Sigmoid colon (tissue), 7 donors: ENCODE results near the gene EFNA5. TPM values are rescaled to one million over a fixed set of nuclear protein-coding genes. Genes with fewer than 3 reads are reported as not detected.

ENCODE experiments used
- DNase-seq: peaks from one replicate; pipeline ENCODE4 v3.0.0-alpha.2; 2019
- H3K27ac ChIP-seq, 4 donors: fragments of 200-600 bp; sonication (generic); one replicate each; pipeline ENCODE4 v1.5.1; 2016 to 2019; ENCODE audit warnings: mild to moderate bottlenecking in 1 of 4
- H3K27me3 ChIP-seq, 3 donors: fragments of 200-600 bp; sonication (generic); one replicate each; pipeline ENCODE4 v1.5.1; 2019; ENCODE audit warnings: mild to moderate bottlenecking in 1 of 3
- H3K36me3 ChIP-seq, 4 donors: fragments of 200-600 bp; sonication (generic); one replicate each; pipeline ENCODE4 v1.5.1; 2016 to 2019
- H3K4me1 ChIP-seq, 4 donors: fragments of 200-600 bp; sonication (generic); one replicate each; pipeline ENCODE4 v1.5.1; 2017 to 2019
- H3K4me3 ChIP-seq, 4 donors: fragments of 200-600 bp; sonication (generic); one replicate each; pipeline ENCODE4 v1.5.1; 2017 to 2019; ENCODE audit warnings: mild to moderate bottlenecking in 2 of 4, moderate library complexity in 1 of 4
- H3K9me3 ChIP-seq, 4 donors: fragments of 200-600 bp in 3 of 4; sonication (generic) in 3 of 4; one replicate each; pipeline versions ENCODE4 v1.5.1 to v1.6.1; 2013 to 2019
- EP300 ChIP-seq, 4 donors: sonication (generic); formaldehyde crosslinking; IDR thresholded peaks; one replicate each; pipeline ENCODE4 v1.6.1; 2017; ENCODE audit warnings: antibody characterized with exemption in 4 of 4
- POLR2A ChIP-seq, 2 donors: fragments of 450-650 bp; IDR thresholded peaks; one replicate each; pipeline ENCODE4 v1.6.1; 2016; ENCODE audit warnings: antibody characterized with exemption in 2 of 2, mild to moderate bottlenecking in 2 of 2, moderate library complexity in 2 of 2
- POLR2AphosphoS5 ChIP-seq, 4 donors: sonication (generic); formaldehyde crosslinking; IDR thresholded peaks; one replicate each; pipeline ENCODE4 v1.6.1; 2017; ENCODE audit warnings: antibody characterized with exemption in 4 of 4
- WGBS, 2 donors: extraction: QIAGEN DNeasy Blood & Tissue Kit; methylation state at CpG; one replicate each; pipeline ENCODE4 v1.1.7; 2013; 5-methylcytosine and 5-hydroxymethylcytosine counted together
- intact Hi-C: fragments of 100-400 bp; cut with DNase I; formaldehyde crosslinking; loops from one replicate; pipeline ENCODE4 v1.15.1; 2023
- polyA plus RNA-seq, 3 donors: library from polyadenylated mRNA; stranded (reverse); fragments of 200-250 nt; gene quantifications; one replicate each; pipeline ENCODE4 v1.2.3, GENCODE V29; 2013
- total RNA-seq, 4 donors: library from RNA; depleted of rRNA; stranded (reverse); fragments of >200 nt; gene quantifications; one replicate each; pipeline ENCODE4 v1.1.0, GENCODE V29; 2016
- TF ChIP-seq, protein P1 (sequence below), 4 experiments: fragments of 450-650 bp in 3 of 4; fragments of 200-600 bp in 1 of 4; IDR thresholded peaks; one replicate each; pipeline ENCODE4 v1.5.1; 2016 to 2019; ENCODE audit warnings: antibody characterized with exemption in 4 of 4, mild to moderate bottlenecking in 3 of 4, moderate library complexity in 2 of 4
- donor health status: healthy with polysubstance abuse.
- donor health status: Bipolar disorder and iron deficiency.
- donor health status: healthy.

The EFNA5 gene
- total and polyA plus RNA-seq, 7 donors = 0.60 to 10.8 (median 6.8) TPM

GRCh38 chr5:107672211-107673038 lies 1.7 kb upstream of the EFNA5 start:
- Histone ChIP-seq H3K36me3 (no peaks in the 10 kb centered on the region), H3K27ac (peak overlapping the region; percentile 59 to 79 (median 74)), H3K27me3 (peaks cover 0 to 23% (median 0%) of the 10 kb centered on the region in 3 donors), H3K4me1 (peaks cover 0 to 30% (median 24%) of the 10 kb centered on the region in 4 donors), H3K9me3 (no peaks in the 10 kb centered on the region), H3K4me3 (peak overlapping the region; percentile 47 to 68 (median 66))
- intact Hi-C loops = loop anchor here (5.0 kb wide), 2 partner anchors 100 to 310 kb away; no protein-coding TSS in a partner anchor
- peak; percentile 93 for DNase-seq
- TF ChIP-seq POLR2AphosphoS5 (IDR thresholded peaks at IDR 0.05) (peak in 3 of 4 donors; percentile 5 to 35 (median 12)), POLR2A (IDR thresholded peaks at IDR 0.05) (no peak)
- WGBS, 2 donors = 1% methylated on average over 66 of the region's 66 CpGs

DNA sequence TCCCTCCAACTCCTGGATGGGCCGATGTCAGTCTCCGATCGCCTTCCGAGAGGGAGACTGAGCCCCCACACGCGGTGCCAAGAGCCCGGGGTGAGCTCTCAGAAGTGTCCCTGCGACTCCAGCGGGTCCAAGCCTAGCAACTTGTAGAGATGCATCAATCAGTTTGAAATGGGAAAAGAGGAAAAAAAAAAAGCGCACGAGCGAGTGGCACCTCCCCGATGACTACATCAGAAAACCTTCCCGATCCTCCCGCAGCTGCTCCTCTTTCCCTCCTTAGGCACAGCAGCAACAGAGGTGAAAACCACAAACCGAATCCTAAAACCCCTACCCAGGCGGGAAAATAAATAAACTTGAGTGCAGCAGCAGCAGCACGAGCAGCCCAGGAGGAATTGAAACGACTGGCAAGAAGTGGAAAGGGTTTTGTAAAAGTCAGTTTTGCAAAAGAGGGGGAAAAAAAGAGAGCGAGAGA lies 1.0 kb upstream of the EFNA5 start:
- TF ChIP-seq POLR2A (IDR thresholded peaks at IDR 0.05) (no peak), POLR2AphosphoS5 (IDR thresholded peaks at IDR 0.05) (peak in 3 of 4 donors; percentile 9 to 42 (median 14))

DNA sequence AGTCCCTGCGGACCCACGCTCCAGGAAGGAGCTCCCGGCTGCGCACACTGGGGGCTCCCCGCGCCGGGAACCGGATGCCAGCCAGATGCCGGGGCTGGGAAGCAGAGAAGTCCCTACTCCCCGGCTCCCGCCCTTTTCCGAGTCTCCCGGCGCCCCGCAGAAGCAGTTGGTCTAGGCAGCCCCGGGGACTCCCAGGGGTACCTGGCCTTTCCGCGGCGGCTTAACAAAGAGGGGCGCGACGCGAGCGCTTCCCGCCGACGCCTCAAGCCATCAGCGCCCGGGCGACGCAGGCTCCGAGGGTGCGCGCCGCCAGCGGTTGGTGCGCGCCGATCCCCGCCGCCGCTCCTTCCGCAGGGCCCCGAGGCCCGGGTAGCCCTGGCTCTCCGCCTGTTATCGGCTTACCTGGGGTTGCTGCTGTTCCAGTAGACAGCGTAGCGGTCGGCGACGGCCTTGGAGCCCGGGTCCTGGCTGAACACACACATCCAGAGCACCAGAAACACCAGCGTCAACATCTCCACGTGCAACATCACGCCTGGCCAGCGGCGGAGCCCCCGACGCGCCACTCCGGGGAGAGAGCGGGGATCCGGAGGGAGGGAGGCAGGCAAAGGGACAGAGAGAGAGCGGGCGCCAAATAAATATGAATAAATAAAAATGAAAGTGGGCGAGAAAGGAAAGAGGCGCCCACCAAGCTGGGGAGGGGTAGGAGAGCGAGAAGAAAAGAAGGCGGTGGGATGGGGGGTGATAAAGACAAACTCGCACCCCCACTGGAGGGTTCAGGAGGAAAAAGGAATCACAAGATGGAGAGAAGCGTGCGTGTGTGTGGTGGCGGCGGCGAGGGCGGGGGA lies 428 bp downstream of the EFNA5 start:
- H3K27me3 ChIP-seq = peaks cover 0 to 23% (median 0%) of the 10 kb centered on the region in 3 donors
- peak overlapping the region; percentile 47 to 68 (median 66) for H3K4me3 ChIP-seq
- peak overlapping the region; percentile 19 to 79 (median 74) for H3K27ac ChIP-seq
- intact Hi-C loops = loop anchor here (5.0 kb wide), 2 partner anchors 98 to 308 kb away; no protein-coding TSS in a partner anchor
- no peaks in the 10 kb centered on the region for H3K36me3 ChIP-seq
- 1% methylated on average over 77 of the region's 77 CpGs for WGBS, 2 donors
- DNase-seq = peak; percentile 71
- H3K9me3 ChIP-seq = no peaks in the 10 kb centered on the region
- H3K4me1 ChIP-seq = peaks cover 0 to 30% (median 25%) of the 10 kb centered on the region in 4 donors
- TF ChIP-seq POLR2A (IDR thresholded peaks at IDR 0.05) = no peak
- TF ChIP-seq EP300 (IDR thresholded peaks at IDR 0.05) = no peak
- TF ChIP-seq, protein P1, sequence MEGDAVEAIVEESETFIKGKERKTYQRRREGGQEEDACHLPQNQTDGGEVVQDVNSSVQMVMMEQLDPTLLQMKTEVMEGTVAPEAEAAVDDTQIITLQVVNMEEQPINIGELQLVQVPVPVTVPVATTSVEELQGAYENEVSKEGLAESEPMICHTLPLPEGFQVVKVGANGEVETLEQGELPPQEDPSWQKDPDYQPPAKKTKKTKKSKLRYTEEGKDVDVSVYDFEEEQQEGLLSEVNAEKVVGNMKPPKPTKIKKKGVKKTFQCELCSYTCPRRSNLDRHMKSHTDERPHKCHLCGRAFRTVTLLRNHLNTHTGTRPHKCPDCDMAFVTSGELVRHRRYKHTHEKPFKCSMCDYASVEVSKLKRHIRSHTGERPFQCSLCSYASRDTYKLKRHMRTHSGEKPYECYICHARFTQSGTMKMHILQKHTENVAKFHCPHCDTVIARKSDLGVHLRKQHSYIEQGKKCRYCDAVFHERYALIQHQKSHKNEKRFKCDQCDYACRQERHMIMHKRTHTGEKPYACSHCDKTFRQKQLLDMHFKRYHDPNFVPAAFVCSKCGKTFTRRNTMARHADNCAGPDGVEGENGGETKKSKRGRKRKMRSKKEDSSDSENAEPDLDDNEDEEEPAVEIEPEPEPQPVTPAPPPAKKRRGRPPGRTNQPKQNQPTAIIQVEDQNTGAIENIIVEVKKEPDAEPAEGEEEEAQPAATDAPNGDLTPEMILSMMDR (IDR thresholded peaks at IDR 0.05) = no peak
- TF ChIP-seq POLR2AphosphoS5 (IDR thresholded peaks at IDR 0.05) = no peak

More for the DNA sequence above, 1.0 kb upstream of the EFNA5 start:
- Histone ChIP-seq H3K4me3 (peak overlapping the region; percentile 47 to 68 (median 66)), H3K4me1 (peaks cover 0 to 30% (median 25%) of the 10 kb centered on the region in 4 donors), H3K27ac (peak overlapping the region; percentile 59 to 79 (median 74)), H3K27me3 (peaks cover 0 to 23% (median 0%) of the 10 kb centered on the region in 3 donors), H3K36me3 (no peaks in the 10 kb centered on the region), H3K9me3 (no peaks in the 10 kb centered on the region)
- 0% methylated on average over 20 of the region's 20 CpGs for WGBS, 2 donors
- intact Hi-C loops = loop anchor here (5.0 kb wide), 2 partner anchors 99 to 309 kb away; no protein-coding TSS in a partner anchor
- DNase-seq = no peak

- TF ChIP-seq, protein P1 (IDR thresholded peaks at IDR 0.05) = no peak
- peak in 3 of 4 donors; percentile 7 to 28 (median 27) for TF ChIP-seq POLR2AphosphoS5 (IDR thresholded peaks at IDR 0.05)
- WGBS, 2 donors = 3 to 7% methylated on average over 60 of the region's 60 CpGs
- peak; percentile 72 for DNase-seq
- peak overlapping the region; percentile 19 to 79 (median 74) for H3K27ac ChIP-seq
- H3K36me3 ChIP-seq = no peaks in the 10 kb centered on the region
- H3K9me3 ChIP-seq = no peaks in the 10 kb centered on the region
- peaks cover 0 to 30% (median 25%) of the 10 kb centered on the region in 4 donors for H3K4me1 ChIP-seq
- H3K4me3 ChIP-seq = peak overlapping the region; percentile 47 to 68 (median 66)
- intact Hi-C loops = loop anchor here (5.0 to 10.0 kb wide), 3 partner anchors 97 to 307 kb away; no protein-coding TSS in a partner anchor
- peaks cover 0 to 23% (median 0%) of the 10 kb centered on the region in 3 donors for H3K27me3 ChIP-seq
These were observed 1.4 kb downstream of the EFNA5 start for GRCh38 chr5:107669096-107670031.
